Epithelial cell of proximal tubule (primary cell): ENCODE results near the gene DVL3. TPM values are rescaled to one million over a fixed set of nuclear protein-coding genes. Genes with fewer than 3 reads are reported as not detected.
A peak's percentile ranks its signal among the peaks of the same experiment; 100 is the strongest.
"Not testable (repeated sequence)": the region's sequence is repeated elsewhere in the genome, so short reads cannot be mapped to it uniquely, and the experiment has no call there.

Experiments
- DNase-seq: peaks from one replicate; pipeline ENCODE4 v3.0.0-alpha.2; 2011; ENCODE audit warnings: low read depth
- H3K4me3 ChIP-seq: 2 replicates; pipeline ENCODE4 v1.5.1; 2011; ENCODE audit warnings: low read depth, mild to moderate bottlenecking, low read length
- total RNA-seq: library from RNA; depleted of rRNA; stranded (reverse); fragments of >200 nt; gene quantifications from 2 replicates; pipeline ENCODE4 v1.2.3, GENCODE V29; 2015
- TF ChIP-seq, protein P1 (sequence below): conservative IDR thresholded peaks from 2 replicates; pipeline ENCODE4 v1.5.1; 2012; ENCODE audit warnings: low read depth, mild to moderate bottlenecking, low read length

DVL3 gene
- total RNA-seq, 1 donor from 2014 or later: 38.2 TPM

- DNase-seq, H3K4me3 ChIP-seq: not testable (repeated sequence)
- TF ChIP-seq, protein P1, sequence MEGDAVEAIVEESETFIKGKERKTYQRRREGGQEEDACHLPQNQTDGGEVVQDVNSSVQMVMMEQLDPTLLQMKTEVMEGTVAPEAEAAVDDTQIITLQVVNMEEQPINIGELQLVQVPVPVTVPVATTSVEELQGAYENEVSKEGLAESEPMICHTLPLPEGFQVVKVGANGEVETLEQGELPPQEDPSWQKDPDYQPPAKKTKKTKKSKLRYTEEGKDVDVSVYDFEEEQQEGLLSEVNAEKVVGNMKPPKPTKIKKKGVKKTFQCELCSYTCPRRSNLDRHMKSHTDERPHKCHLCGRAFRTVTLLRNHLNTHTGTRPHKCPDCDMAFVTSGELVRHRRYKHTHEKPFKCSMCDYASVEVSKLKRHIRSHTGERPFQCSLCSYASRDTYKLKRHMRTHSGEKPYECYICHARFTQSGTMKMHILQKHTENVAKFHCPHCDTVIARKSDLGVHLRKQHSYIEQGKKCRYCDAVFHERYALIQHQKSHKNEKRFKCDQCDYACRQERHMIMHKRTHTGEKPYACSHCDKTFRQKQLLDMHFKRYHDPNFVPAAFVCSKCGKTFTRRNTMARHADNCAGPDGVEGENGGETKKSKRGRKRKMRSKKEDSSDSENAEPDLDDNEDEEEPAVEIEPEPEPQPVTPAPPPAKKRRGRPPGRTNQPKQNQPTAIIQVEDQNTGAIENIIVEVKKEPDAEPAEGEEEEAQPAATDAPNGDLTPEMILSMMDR: peak; percentile 42
These were observed 5.4 kb upstream of the DVL3 start for GRCh38 chr3:184149770-184150169.

DNA sequence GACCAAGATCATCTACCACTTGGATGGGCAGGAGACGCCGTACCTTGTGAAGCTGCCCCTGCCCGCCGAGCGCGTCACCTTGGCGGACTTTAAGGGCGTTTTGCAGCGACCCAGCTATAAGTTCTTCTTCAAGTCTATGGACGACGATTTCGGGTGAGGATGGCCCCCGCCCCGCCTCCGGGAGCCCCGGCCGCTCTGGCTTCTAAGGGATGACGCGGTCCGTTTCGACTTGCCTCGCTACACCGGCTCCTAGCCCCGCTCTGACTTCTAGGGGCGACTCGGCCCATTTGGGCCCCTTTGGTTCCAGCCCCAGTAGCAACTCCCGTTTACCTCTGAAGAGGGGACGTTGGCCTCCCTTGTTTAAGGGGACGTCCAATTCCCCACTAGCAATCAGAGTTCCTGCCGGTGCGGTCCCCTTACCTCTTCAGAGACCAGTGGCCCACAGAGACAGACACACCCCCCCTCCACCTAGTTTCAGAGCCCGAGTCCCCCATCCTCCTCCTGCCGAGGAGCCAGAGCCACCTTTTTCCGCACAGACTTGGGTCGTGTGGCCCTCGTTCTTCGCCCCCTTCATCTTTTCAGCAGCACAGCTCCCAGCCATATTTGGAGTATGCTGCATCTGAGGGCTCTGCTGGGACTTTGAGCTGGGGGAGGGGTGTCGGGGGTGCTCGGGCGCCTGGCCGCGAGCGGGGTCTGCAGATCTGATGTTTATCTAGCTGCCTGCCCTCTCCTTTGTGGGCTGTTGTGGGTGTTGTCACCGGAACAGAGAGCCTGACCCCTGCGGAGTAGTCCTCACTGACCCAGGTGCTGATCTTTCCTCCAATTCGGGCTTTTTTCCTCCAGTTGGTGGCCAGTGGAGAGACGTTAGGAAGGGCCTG lies 706 bp downstream of the DVL3 start:
- no peak for DNase-seq
- H3K4me3 ChIP-seq: peak overlapping the region; percentile 98
- TF ChIP-seq, protein P1: no peak

GRCh38 chr3:184156522-184156955 lies 1.4 kb downstream of the DVL3 start:
- DNase-seq: no peak
- H3K4me3 ChIP-seq: peak overlapping the region; percentile 98
- TF ChIP-seq, protein P1: no peak

- H3K4me3 ChIP-seq: peak overlapping the region; percentile 98
- DNase-seq: no peak
- TF ChIP-seq, protein P1: no peak
These were observed 2.0 kb downstream of the DVL3 start for GRCh38 chr3:184157206-184157605.

DNA sequence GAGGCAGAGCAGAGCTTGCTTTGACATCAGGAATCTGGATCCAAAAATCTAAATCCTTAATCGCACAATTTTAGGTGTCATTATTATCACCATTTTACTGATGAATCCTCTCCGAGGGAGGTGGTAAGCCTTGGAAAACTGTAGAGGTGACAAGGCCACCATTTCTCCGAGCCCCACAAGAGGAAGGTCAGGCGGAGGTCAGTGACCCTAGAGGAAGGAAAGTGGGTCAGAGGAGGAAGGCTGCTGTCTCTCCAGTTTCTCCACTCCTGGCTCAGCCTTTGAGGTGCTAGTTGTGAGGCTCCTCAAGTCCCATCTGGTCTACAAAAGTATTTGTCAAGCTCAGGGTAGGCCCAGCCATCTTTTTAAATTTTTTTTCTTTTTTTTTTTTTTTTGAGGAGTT lies 3.2 kb downstream of the DVL3 start:
- TF ChIP-seq, protein P1: no peak
- no peak overlapping the region for H3K4me3 ChIP-seq
- DNase-seq: no peak

DNA sequence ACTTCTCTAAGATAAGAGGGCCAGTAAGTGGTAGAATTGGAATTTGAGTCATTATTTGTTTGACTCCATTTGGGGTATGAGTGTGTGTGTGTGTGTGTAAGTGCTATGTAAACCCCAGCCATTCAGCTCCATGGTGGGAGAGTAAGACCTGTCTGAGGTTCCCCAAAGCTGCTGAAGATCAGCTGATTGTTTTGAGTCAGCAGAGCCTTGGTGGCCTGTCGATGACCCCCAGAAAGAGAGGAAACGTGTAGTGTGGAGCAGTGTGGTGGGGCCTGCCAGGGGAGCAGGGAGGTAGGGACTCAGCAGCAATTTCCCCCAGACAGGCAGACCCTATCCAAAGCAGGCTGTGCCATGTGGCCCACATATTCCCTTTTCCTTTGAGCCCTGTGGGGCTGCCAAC lies 5.3 kb downstream of the DVL3 start:
- H3K4me3 ChIP-seq: no peak overlapping the region
- no peak for DNase-seq
- TF ChIP-seq, protein P1: no peak

DNA sequence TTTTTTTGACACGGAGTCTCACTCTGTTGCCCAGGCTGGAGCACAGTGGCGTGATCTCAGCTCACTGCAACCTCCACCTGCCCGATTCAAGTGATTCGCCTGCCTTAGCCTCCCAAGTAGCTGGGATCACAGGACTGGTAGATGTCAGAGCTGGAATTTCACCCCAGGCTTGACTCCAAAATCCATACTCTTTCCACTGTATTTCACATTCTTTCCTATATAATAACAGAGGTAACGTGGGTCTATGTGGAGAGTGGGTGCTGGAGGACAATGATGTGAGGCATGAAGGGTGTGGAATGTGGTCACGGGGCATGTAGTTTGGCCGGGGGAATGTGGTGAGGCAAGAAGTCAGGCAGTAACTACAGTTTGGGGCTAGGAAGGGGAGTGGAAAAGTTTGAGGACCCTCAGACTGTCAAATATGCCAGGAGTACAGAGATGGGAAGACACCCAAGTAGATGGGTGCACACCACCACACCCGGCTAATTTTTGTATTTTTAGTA lies 7.4 kb downstream of the DVL3 start:
- H3K4me3 ChIP-seq, DNase-seq: not testable (repeated sequence)
